Subcutaneous abdominal adipose tissue (tissue), 5 donors: ENCODE measurements around the gene FXR2.
"Not testable (repeated sequence)": the region's sequence is repeated elsewhere in the genome, so short reads cannot be mapped to it uniquely, and the experiment has no call there.

Experiments used
- H3K27ac ChIP-seq: one replicate; pipeline ENCODE4 v1.7.0; 2013; ENCODE audit warnings: low read depth, mild to moderate bottlenecking, inconsistent platforms, low read length, moderate library complexity
- H3K27me3 ChIP-seq, 5 donors: one replicate each; pipeline ENCODE4 v1.7.0; 2013; ENCODE audit warnings: low read length in 5 of 5, inconsistent platforms in 1 of 5; ENCODE audit not compliant: control insufficient read depth in 5 of 5, insufficient read depth in 4 of 5
- H3K36me3 ChIP-seq, 5 donors: one replicate each; pipeline ENCODE4 v1.7.0; 2013; ENCODE audit warnings: low read length in 5 of 5; ENCODE audit not compliant: control insufficient read depth in 5 of 5, insufficient read depth in 5 of 5
- H3K4me1 ChIP-seq, 5 donors: one replicate each; pipeline ENCODE4 v1.7.0; 2013; ENCODE audit warnings: low read length in 5 of 5, mild to moderate bottlenecking in 3 of 5, moderate library complexity in 1 of 5; ENCODE audit not compliant: control insufficient read depth in 5 of 5, insufficient read depth in 5 of 5
- H3K4me3 ChIP-seq, 5 donors: one replicate each; pipeline ENCODE4 v1.7.0; 2013; ENCODE audit warnings: low read length in 5 of 5, low read depth in 1 of 5
- H3K9ac ChIP-seq, 5 donors: one replicate each; pipeline ENCODE4 v1.7.0; 2013; ENCODE audit warnings: low read length in 5 of 5, mild to moderate bottlenecking in 4 of 5, moderate library complexity in 3 of 5
- H3K9me3 ChIP-seq, 5 donors: one replicate each; pipeline ENCODE4 v1.7.0; 2013; ENCODE audit warnings: low read length in 5 of 5; ENCODE audit not compliant: control insufficient read depth in 5 of 5
- donor health status: healthy.
- donor health status: healthy.
- donor health status: healthy.
- donor health status: healthy.
- donor health status: healthy.

The FXR2 gene

DNA sequence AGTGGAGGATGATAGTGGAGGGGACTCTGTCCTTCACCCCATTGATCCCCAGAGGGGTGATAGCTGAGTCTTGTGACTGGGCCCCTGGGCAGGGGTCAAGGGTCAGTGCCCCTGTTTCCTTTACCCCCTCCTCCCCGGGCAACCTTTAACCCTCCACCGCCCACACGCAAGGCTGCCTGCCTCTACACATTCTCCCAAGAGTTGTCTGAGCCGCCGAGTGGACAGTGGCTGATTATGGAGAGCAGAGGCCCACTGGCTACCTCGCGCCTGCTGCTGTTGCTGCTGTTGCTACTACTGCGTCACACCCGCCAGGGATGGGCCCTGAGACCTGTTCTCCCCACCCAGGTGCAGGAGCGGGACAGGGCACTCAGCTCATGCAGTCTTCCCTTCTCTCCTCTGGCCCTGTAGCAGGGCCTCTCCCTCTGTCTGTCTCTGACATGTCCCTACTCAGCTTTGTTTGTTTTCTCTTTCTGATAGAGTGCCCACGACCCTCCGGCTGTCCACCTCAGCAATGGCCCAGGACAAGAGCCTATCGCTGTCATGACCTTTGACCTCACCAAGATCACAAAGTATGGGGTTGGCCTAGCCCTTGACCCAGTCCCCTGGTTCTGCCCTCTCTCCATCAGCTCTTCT is 15.4 kb upstream of the FXR2 start, which contains the start of gene SHBG:
Gene SHBG, plus strand, starts transcription at position 197 of the 633 bp plus-strand sequence. Its CDS starts 38 bp downstream, at position 235.
- no peak within 1 kb of the TSS for H3K4me3 ChIP-seq
- no peak within 1 kb of the TSS for H3K27ac ChIP-seq
- H3K27me3 ChIP-seq, result peaks cover 0 to 2% (median 0%) of the 10 kb centered on the region in 5 donors
- no peak within 1 kb of the TSS for H3K9ac ChIP-seq
- no peaks in the 10 kb centered on the region for H3K36me3 ChIP-seq
- no peaks in the 10 kb centered on the region for H3K9me3 ChIP-seq
- H3K4me1 ChIP-seq, result peaks cover 3 to 14% (median 12%) of the 10 kb centered on the region in 5 donors

DNA sequence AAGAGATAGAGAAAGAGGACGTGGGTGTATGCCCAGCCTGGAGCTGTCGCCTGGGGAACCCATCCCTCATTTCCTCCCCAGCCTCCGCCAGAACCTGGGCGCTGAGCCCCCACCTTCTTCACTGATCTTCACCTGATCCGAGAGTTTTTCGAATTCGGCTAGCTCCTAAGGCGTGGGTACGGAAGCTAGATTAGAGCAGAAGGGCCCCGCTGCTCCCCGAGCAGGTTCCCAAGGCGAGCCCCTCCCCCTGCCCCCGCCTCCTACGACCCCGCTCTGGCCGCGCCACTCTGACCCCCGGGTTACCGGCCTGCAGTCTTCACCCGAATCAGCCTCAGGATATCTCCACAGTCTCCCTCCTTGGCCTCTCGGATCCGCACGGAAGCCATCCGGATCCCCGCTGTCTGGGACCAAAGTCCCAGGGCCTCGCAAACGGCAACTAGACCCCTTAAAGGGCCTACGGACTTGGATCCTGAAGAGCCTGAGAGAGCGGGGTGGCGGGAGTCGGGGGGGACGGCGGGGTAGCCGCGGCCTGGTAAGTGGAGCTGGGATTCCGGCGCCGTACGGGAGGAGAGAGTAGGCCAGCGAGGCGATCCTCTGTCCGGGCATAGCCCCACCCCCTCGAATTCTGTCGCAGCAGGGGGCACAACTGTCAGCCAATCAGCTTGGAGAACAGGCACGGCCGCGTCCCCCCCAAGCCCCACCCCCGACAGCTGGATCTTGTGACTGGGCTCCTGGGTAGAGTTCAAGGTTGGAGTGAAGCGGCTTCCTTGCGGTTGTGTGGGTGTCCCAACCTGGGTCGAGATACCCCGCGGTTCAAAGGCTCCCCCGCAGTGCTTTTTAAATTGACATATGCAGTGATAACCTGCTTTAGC is 12.8 kb upstream of the FXR2 start, which contains the start of gene SAT2:
Gene SAT2, minus strand, starts transcription at position 572 of the 872 bp plus-strand sequence. Its CDS starts 186 bp downstream, at position 386.
- H3K9me3 ChIP-seq, result no peaks in the 10 kb centered on the region
- H3K9ac ChIP-seq, result peak within 1 kb of the TSS; percentile 80 to 94 (median 93)
- H3K36me3 ChIP-seq, result no peaks in the 10 kb centered on the region
- no peaks in the 10 kb centered on the region for H3K27me3 ChIP-seq
- peak within 1 kb of the TSS; percentile 76 to 85 (median 81) for H3K4me3 ChIP-seq
- H3K4me1 ChIP-seq, result peaks cover 3 to 14% (median 12%) of the 10 kb centered on the region in 5 donors
- peak within 1 kb of the TSS; percentile 87 for H3K27ac ChIP-seq

DNA sequence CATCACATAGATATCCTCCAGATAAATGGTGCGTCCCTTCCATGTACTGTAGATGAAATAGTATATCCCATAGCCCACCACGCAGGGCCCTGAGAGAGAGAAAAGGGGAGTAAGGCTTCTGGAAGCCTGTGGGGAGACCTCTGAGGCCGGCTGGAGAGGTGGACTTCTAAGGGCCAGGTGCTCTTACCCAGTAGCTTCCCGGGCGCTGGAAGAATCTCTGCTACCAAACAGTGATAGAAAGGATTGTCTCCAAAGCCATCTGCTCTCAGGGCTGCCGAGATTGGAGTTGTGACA is 12.2 kb upstream of the FXR2 start:
- Histone ChIP-seq H3K4me1 (peaks cover 3 to 14% (median 12%) of the 10 kb centered on the region in 5 donors), H3K9ac (peak overlapping the region; percentile 80 to 94 (median 93)), H3K27ac (peak overlapping the region; percentile 87), H3K9me3 (no peaks in the 10 kb centered on the region), H3K36me3 (no peaks in the 10 kb centered on the region), H3K4me3 (peak overlapping the region; percentile 76 to 85 (median 81)), H3K27me3 (no peaks in the 10 kb centered on the region)

DNA sequence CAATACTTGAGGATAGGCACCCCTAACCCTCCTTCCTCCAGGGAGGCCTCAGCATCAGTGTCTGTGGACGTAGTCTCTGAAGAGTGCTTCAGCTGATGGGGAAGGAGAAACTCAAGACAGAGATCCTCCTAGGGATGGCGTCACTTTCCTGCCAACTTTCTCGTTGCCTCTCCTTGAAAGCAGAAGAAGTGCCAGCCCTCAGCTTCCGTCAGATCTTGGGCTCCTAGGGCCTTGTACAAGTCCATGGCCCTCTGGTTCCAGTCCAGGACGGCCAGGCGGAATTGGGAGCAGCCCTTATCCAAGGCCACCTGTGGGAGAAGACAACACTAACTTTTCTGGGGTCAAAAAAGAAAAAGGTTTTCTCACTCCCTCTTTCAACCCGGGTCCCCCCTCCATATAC is 11.6 kb upstream of the FXR2 start:
- Histone ChIP-seq H3K4me3 (peak overlapping the region in 1 of 5 donors; percentile 76), H3K4me1 (peaks cover 3 to 14% (median 12%) of the 10 kb centered on the region in 5 donors)

DNA sequence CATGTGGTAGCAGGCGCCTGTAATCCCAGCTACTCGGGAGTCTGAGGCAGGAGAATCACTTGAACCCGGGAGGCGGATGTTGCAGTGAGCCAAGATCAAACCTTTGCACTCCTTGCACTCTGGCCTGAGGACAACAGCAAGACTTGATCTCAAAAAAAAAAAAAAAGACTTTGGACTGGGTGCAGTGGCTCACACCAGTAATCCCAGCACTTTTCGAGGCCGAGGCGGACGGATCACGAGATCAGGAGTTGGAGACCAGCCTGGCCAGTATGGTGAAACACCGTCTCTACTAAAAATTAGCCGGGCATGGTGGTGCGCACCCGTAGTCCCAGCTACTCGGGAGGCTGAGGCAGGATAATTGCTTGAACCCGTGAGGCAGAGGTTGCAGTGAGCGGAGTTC is 11.1 kb upstream of the FXR2 start:
- peaks cover 3 to 14% (median 12%) of the 10 kb centered on the region in 5 donors for H3K4me1 ChIP-seq
- not testable (repeated sequence) for H3K27me3 ChIP-seq, H3K4me3 ChIP-seq, H3K9me3 ChIP-seq, H3K9ac ChIP-seq, H3K27ac ChIP-seq, H3K36me3 ChIP-seq

More for the DNA sequence above, 11.6 kb upstream of the FXR2 start:
- Histone ChIP-seq H3K36me3 (no peaks in the 10 kb centered on the region), H3K9ac (peak overlapping the region in 3 of 5 donors; percentile 93 to 94 (median 94)), H3K9me3 (no peaks in the 10 kb centered on the region), H3K27ac (no peak overlapping the region), H3K27me3 (no peaks in the 10 kb centered on the region)

DNA sequence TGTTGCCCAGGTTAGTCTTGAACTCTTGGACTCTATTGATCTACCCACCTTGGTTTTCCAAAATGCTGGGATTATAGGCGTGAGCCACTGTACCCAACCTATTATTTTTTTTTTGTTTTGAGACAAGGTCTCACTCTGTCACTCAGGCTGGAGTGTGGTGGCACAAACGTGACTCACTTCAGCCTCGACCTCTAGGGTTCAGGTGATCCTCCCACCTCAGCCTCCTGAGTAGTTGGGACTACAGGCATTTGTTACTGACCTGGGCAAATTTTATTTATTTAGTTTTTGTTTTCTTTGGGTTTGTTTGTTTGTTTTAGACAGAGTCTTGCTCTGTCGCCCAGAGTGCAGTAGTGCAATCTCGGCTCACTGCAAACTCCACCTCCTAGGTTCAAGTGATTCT is 9.0 kb upstream of the FXR2 start:
- H3K27ac ChIP-seq, result no peak overlapping the region

DNA sequence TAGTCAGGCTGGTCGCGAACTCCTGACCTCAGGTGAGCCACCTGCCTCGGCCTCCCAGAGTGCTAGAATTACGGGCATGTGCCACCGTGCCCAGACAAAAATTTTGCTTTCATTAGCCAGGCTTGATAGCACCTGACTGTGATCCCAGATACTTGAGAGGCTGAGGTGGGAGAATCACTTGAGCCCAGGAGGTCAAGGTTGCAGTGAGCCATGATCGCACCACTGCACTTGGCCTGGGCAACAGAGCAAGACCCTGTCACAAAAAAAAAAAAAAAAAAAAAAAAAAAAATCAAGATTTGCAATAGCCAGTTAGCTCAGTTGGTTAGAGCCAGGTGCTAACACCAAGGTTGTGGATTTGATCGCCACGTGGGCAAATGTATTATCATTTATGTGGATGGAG is 6.1 kb upstream of the FXR2 start:
- no peak overlapping the region for H3K9ac ChIP-seq
- H3K4me1 ChIP-seq, result no peaks in the 10 kb centered on the region
- no peak overlapping the region for H3K4me3 ChIP-seq
- no peaks in the 10 kb centered on the region for H3K9me3 ChIP-seq
- no peaks in the 10 kb centered on the region for H3K36me3 ChIP-seq
- no peak overlapping the region for H3K27ac ChIP-seq
- no peaks in the 10 kb centered on the region for H3K27me3 ChIP-seq

More for the DNA sequence above, 9.0 kb upstream of the FXR2 start:
- H3K4me3 ChIP-seq, result no peak overlapping the region
- no peak overlapping the region for H3K9ac ChIP-seq
- peaks cover 3 to 14% (median 12%) of the 10 kb centered on the region in 5 donors for H3K4me1 ChIP-seq
- no peaks in the 10 kb centered on the region for H3K9me3 ChIP-seq
- H3K36me3 ChIP-seq, result no peaks in the 10 kb centered on the region
- H3K27me3 ChIP-seq, result no peaks in the 10 kb centered on the region

DNA sequence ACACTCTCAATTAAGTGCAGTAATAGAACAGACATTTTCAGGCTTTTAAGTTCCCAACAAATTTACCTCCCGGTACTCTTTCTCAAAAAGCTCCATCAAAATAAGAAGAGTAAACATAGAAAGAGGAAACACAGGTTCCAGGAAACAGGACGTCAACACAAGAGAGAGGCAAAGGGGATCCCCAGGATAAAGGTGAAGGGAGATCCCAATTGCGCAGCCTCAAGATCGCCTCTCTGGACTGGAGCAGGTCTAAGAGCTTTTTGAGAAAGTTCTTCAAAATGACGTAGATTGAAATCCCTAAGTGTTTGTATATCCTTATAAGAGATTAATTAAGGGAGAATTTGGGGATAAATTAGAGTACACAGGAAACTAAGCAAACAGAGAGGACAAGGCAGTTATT is 3.9 kb upstream of the FXR2 start:
- Histone ChIP-seq H3K4me1 (peaks cover 0 to 12% (median 7%) of the 10 kb centered on the region in 5 donors), H3K27ac (no peak overlapping the region), H3K4me3 (no peak overlapping the region), H3K9ac (no peak overlapping the region), H3K9me3 (no peaks in the 10 kb centered on the region), H3K27me3 (no peaks in the 10 kb centered on the region), H3K36me3 (no peaks in the 10 kb centered on the region)

DNA sequence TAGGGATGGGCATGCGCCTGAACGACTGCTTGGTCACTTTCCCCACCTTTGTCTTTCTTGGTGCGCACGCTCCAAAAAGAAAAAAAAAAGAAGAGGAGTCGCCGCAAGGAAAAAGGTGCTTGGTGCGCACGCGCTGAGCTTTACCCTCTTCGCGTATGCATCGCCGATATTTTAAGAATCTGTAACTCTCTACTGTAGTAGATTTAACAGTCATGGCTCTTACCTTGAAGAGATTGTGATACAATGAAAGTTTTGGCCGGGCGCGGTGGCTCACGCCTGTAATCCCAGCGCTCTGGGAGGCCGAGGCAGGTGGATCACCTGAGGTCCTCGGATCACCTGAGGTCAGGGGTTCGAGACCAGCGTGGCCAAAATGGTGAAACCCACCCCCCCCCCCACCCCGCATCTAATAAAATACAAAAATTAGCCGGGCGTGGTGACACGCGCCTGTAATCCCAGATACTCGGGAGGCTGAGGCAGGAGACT is 609 bp upstream of the FXR2 start:
- H3K27ac ChIP-seq, result peak overlapping the region; percentile 30
- H3K4me1 ChIP-seq, result peaks cover 0 to 35% (median 28%) of the 10 kb centered on the region in 5 donors
- H3K9me3 ChIP-seq, result no peaks in the 10 kb centered on the region
- peaks cover 0 to 11% (median 6%) of the 10 kb centered on the region in 5 donors for H3K36me3 ChIP-seq
- peak overlapping the region in 4 of 5 donors; percentile 53 to 68 (median 64) for H3K9ac ChIP-seq
- no peaks in the 10 kb centered on the region for H3K27me3 ChIP-seq
- peak overlapping the region; percentile 62 to 69 (median 66) for H3K4me3 ChIP-seq
